Right lobe of liver (tissue), 6 donors: ENCODE measurements around the gene NRXN3. TPM values are rescaled to one million over a fixed set of nuclear protein-coding genes. Genes with fewer than 3 reads are reported as not detected.

ENCODE experiments used
- ATAC-seq, 4 donors: fragments of 200-7000 bp; cut with Tn5 transposase; one replicate each; pipeline ENCODE4 v1.9.1; 2020; ENCODE audit warnings: mild to moderate bottlenecking in 4 of 4, moderate library complexity in 4 of 4
- DNase-seq, 3 donors: peaks; one replicate each; pipeline ENCODE4 v3.0.0-alpha.2; 2020
- H3K27ac ChIP-seq, 3 donors: fragments of 200-600 bp; one replicate each; pipeline ENCODE4 v1.8.0; 2022
- H3K27me3 ChIP-seq, 2 donors: fragments of 200-600 bp; one replicate each; pipeline ENCODE4 v1.8.0; 2022
- H3K36me3 ChIP-seq, 4 donors: fragments of 200-600 bp; sonication (generic) in 1 of 4; one replicate each; pipeline versions ENCODE4 v1.5.1 to v1.8.0; 2017 to 2022; ENCODE audit warnings: control low read depth in 1 of 4
- H3K4me1 ChIP-seq, 4 donors: fragments of 200-600 bp; sonication (generic) in 1 of 4; one replicate each; pipeline versions ENCODE4 v1.5.1 to v1.8.0; 2017 to 2022; ENCODE audit warnings: control low read depth in 1 of 4
- H3K4me3 ChIP-seq, 3 donors: fragments of 200-600 bp; one replicate each; pipeline ENCODE4 v1.8.0; 2022
- H3K9me3 ChIP-seq, 4 donors: fragments of 200-600 bp; sonication (generic) in 1 of 4; one replicate each; pipeline versions ENCODE4 v1.5.1 to v1.8.0; 2017 to 2022; ENCODE audit warnings: control low read depth in 1 of 4
- POLR2A ChIP-seq: fragments of 450-650 bp; IDR thresholded peaks from one replicate; pipeline ENCODE4 v1.6.1; 2017; ENCODE audit warnings: antibody characterized with exemption, mild to moderate bottlenecking
- WGBS: methylation state at CpG from one replicate; pipeline ENCODE4 v1.1.6; 2018; ENCODE audit warnings: low coverage, low lambda C conversion rate; ENCODE audit not compliant: insufficient coverage; ENCODE audit errors: missing lambda C conversion rate; 5-methylcytosine and 5-hydroxymethylcytosine counted together
- intact Hi-C, 2 donors: fragments of 100-400 bp; cut with DNase I; formaldehyde crosslinking; loops; one replicate each; pipeline versions ENCODE4 v1.11.2 to v1.14.1; 2022
- total RNA-seq, 6 experiments: library from RNA; depleted of rRNA in 2 of 6; stranded (reverse); fragments of >200 nt in 2 of 6; fragmentation: NEBNext Ultra II Directional in 3 of 6; extraction: Animal tissue kit (Norgen Biotek cat#: 25700) in 3 of 6; gene quantifications; one replicate each; pipeline versions ENCODE4 v1.1.0 to v1.2.4, GENCODE V29; 2016 to 2023
- TF ChIP-seq, protein P1 (sequence below), 4 donors: fragments of 200-600 bp in 3 of 4; fragments of 450-650 bp in 1 of 4; IDR thresholded peaks; one replicate each; pipeline versions ENCODE4 v1.5.1 to v1.8.0; 2016 to 2022; ENCODE audit warnings: antibody characterized with exemption in 4 of 4, mild to moderate bottlenecking in 2 of 4
- donor health status: DM: no; HTN: yes; CAD: no.
- donor health status: DM: no; HTN: no; CAD: no.
- donor health status: DM: no; HTN: no; CAD: no.
- donor health status: DM: no; HTN: yes; CAD: no.
- donor health status: DM: no; HTN: yes; CAD: no.

The NRXN3 gene
- total RNA-seq, 6 experiments from 2014 or later, result 0.06 to 0.51 (median 0.23) TPM; not detected in 1

DNA sequence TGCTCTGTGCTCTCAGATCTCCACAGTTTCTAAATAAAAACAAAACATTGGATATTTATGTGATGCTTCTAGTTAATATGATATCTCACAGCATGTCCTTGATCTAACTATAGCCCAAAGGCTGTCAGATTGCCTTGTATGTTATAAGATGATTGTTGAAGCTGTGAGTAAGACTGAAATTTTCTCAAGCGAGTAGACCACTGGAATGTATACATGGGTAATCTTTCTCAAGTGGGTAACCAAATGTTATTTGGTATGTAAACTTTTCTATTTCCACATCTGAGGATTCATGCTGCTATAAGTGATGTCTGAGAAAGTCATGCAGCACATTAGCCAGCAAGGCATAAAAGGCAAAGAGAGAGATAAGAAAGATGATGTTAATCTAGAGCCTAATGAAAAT, 886.7 kb downstream of the NRXN3 start:
- Histone ChIP-seq H3K9me3 (no peaks in the 10 kb centered on the region), H3K4me3 (no peak overlapping the region), H3K4me1 (no peaks in the 10 kb centered on the region), H3K27ac (no peak overlapping the region), H3K36me3 (no peaks in the 10 kb centered on the region), H3K27me3 (no peaks in the 10 kb centered on the region)
- no peak for TF ChIP-seq POLR2A
- TF ChIP-seq, protein P1, sequence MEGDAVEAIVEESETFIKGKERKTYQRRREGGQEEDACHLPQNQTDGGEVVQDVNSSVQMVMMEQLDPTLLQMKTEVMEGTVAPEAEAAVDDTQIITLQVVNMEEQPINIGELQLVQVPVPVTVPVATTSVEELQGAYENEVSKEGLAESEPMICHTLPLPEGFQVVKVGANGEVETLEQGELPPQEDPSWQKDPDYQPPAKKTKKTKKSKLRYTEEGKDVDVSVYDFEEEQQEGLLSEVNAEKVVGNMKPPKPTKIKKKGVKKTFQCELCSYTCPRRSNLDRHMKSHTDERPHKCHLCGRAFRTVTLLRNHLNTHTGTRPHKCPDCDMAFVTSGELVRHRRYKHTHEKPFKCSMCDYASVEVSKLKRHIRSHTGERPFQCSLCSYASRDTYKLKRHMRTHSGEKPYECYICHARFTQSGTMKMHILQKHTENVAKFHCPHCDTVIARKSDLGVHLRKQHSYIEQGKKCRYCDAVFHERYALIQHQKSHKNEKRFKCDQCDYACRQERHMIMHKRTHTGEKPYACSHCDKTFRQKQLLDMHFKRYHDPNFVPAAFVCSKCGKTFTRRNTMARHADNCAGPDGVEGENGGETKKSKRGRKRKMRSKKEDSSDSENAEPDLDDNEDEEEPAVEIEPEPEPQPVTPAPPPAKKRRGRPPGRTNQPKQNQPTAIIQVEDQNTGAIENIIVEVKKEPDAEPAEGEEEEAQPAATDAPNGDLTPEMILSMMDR (IDR thresholded peaks at IDR 0.05), result no peak
- 56% methylated on average over 1 of the region's 1 CpG for WGBS
- DNase-seq (no peak), ATAC-seq (no peak)
- intact Hi-C loops, result no loop called here

DNA sequence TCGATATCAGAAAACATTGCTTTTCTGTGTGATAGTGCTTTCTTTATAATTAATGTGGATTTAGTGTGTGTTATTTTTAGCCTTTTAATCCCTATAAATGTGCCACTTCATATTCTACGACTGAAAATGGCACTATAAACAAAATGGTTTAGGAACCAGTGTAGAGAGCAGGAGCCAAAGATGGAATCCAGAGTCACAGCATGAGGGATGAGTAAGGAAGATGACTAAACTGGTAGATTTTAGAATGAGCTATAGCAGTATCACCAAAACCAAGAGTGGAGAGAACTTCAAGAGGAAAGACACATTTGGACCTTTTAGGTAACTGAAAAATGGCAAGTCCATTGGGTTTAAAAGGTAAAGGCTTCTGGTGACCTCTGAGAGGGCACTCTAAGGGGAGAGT, 887.2 kb downstream of the NRXN3 start:
- no peak overlapping the region for H3K4me3 ChIP-seq
- intact Hi-C loops, result no loop called here
- H3K9me3 ChIP-seq, result no peaks in the 10 kb centered on the region
- H3K36me3 ChIP-seq, result no peaks in the 10 kb centered on the region
- no peak overlapping the region for H3K27ac ChIP-seq
- DNase-seq (no peak), ATAC-seq (no peak)
- TF ChIP-seq POLR2A, result no peak
- TF ChIP-seq, protein P1 (IDR thresholded peaks at IDR 0.05), result no peak
- no peaks in the 10 kb centered on the region for H3K4me1 ChIP-seq
- H3K27me3 ChIP-seq, result no peaks in the 10 kb centered on the region
- WGBS, result 51% methylated on average over 2 of the region's 2 CpGs

DNA sequence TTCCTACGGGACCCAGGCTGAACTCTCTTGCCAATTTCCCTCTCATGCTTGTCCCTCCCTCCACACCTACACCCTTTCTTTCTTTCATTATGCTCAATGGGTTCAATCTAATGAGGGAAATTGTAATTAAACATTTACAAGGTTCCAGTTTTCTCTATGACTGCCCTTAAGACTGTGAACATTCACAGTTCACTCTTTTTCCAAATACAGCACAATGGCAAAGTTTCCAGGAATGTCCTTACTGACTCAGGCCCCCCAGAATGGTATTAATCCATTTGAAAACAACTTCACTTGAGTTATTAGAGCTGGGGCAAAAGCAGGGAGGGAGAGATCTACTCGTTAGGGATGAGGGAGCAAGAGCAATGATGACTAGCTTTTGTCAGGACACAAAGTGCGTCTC, 892.1 kb downstream of the NRXN3 start:
- ATAC-seq (no peak), DNase-seq (no peak)
- H3K27ac ChIP-seq, result no peak overlapping the region
- whole genome bisulfite sequencing, result 41% methylated on average over 3 of the region's 3 CpGs
- intact Hi-C loops, result no loop called here
- H3K27me3 ChIP-seq, result no peaks in the 10 kb centered on the region
- no peak overlapping the region for H3K4me3 ChIP-seq
- H3K9me3 ChIP-seq, result no peaks in the 10 kb centered on the region
- TF ChIP-seq, protein P1 (IDR thresholded peaks at IDR 0.05), result no peak
- TF ChIP-seq POLR2A, result no peak
- H3K4me1 ChIP-seq, result no peaks in the 10 kb centered on the region
- H3K36me3 ChIP-seq, result no peaks in the 10 kb centered on the region

DNA sequence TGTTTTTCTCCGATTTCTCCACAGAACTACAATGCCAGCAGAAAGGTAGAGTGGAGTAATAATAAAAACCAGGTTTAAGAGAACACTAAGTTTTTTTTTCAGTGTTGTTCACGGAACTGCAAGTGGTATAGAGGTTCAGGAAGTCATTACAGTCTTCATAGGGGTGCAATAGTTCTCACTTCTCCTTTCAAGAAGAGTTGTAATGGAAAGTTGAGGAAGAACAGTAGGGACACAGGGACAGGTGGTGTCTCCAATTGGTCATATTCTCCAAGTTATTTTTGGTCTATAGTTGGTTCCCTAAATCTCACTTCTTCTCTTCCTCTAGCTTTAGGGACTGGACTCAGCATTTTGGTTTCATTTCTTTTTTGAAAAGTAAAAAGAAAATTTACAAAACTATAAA, 894.0 kb downstream of the NRXN3 start:
- 34% methylated on average over 2 of the region's 2 CpGs for WGBS
- DNase-seq (no peak), ATAC-seq (peak in 2 of 4 donors; percentile 34 to 45)
- Histone ChIP-seq H3K36me3 (no peaks in the 10 kb centered on the region), H3K9me3 (no peaks in the 10 kb centered on the region), H3K4me1 (no peaks in the 10 kb centered on the region), H3K4me3 (no peak overlapping the region), H3K27me3 (no peaks in the 10 kb centered on the region), H3K27ac (no peak overlapping the region)
- intact Hi-C loops, result no loop called here
- TF ChIP-seq POLR2A, result no peak
- TF ChIP-seq, protein P1 (IDR thresholded peaks at IDR 0.05), result no peak

DNA sequence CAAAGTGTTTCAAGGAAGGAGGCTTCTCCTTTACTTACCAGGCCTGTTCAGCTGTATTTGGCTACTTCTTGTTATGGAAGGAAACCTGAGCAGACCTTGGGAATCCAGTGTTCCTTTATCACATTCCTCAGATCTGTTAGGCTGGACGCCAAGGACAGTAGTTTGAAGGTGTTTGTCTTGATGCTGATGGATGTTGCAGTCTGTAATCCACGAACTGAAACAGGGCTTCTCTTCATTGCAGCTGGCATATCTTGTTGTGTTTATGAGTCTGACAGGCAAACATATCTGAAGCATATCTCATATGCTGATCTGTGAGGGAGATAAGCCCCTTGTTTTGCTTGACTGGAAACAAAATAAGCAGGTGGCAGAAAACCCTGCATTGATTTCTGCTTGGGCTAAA, 904.3 kb downstream of the NRXN3 start:
- 40% methylated on average over 2 of the region's 2 CpGs for WGBS
- ATAC-seq (no peak), DNase-seq (no peak)
- TF ChIP-seq, protein P1 (IDR thresholded peaks at IDR 0.05), result no peak
- no peak for TF ChIP-seq POLR2A
- intact Hi-C loops, result no loop called here
- Histone ChIP-seq H3K36me3 (no peaks in the 10 kb centered on the region), H3K27ac (no peak overlapping the region), H3K27me3 (no peaks in the 10 kb centered on the region), H3K9me3 (no peaks in the 10 kb centered on the region), H3K4me3 (no peak overlapping the region), H3K4me1 (no peaks in the 10 kb centered on the region)
